Measurements from ENCODE around the gene LY6G6D.

DNA sequence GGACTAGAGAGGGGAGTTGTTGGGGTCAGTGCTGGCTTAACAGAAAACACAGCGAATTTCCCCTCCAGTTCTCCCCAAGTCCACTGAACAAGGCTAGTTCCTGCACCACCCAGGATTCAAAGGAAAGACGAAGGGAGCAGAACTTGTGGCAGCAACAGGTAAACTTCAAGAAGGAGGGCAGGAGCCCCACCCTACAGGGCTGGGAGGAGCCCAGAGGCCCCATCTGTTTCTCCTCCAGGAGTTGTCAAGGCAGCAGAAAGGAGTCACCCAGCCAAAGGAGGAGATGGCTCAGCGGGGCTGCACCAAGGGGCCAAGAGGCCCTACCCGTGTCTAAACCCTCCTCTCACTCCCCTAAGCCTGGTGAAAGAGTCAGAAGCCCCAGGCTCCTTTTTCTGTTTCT lies 49.0 kb downstream of the LY6G6D start:
- TF ChIP-seq, protein P1, sequence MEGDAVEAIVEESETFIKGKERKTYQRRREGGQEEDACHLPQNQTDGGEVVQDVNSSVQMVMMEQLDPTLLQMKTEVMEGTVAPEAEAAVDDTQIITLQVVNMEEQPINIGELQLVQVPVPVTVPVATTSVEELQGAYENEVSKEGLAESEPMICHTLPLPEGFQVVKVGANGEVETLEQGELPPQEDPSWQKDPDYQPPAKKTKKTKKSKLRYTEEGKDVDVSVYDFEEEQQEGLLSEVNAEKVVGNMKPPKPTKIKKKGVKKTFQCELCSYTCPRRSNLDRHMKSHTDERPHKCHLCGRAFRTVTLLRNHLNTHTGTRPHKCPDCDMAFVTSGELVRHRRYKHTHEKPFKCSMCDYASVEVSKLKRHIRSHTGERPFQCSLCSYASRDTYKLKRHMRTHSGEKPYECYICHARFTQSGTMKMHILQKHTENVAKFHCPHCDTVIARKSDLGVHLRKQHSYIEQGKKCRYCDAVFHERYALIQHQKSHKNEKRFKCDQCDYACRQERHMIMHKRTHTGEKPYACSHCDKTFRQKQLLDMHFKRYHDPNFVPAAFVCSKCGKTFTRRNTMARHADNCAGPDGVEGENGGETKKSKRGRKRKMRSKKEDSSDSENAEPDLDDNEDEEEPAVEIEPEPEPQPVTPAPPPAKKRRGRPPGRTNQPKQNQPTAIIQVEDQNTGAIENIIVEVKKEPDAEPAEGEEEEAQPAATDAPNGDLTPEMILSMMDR (IDR thresholded peaks at IDR 0.05), result no peak
- TF ChIP-seq ZFX (IDR thresholded peaks at IDR 0.05; ENCODE audit: borderline replicate concordance), result no peak

Data from 22Rv1 (cell line).